GM12878 (cell line): ENCODE results near the gene CHCHD3.

ENCODE experiments used
- ATF3 ChIP-seq: IDR thresholded peaks from 2 replicates; pipeline ENCODE4 v1.6.1; 2011; ENCODE audit warnings: low read depth, mild to moderate bottlenecking, low read length, moderate library complexity, borderline replicate concordance; ENCODE audit errors: extremely low read depth
- YY1 ChIP-seq: IDR thresholded peaks from 2 replicates; pipeline ENCODE4 v1.6.1; 2011; ENCODE audit warnings: low read depth, mild to moderate bottlenecking, low read length

DNA sequence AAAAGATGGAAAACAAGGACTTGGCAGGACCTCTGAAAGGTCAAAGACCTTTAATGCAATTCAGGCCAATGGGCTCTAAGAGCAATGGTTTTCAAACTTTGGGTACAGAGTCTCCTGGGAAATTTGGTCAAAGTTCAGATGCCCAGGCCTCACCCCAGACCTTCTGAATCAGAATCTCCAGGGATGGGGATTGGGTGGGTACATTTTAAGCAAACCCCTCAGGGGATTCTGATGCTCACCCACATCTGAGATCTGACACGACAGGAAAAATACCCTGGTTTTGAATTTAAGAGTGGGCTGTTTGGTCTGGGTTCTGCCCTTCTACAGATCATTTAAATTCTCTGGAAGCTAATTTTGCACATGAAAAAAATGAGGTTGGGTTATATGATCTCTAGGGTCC, 290.9 kb downstream of the CHCHD3 start:
- no peak for TF ChIP-seq ATF3
- no peak for TF ChIP-seq YY1
